Neural progenitor cell (in vitro differentiated cells): ENCODE measurements around the gene PTPRT. TPM values are rescaled to one million over a fixed set of nuclear protein-coding genes. Genes with fewer than 3 reads are reported as not detected.

Experiments used
- DNase-seq: peaks from one replicate; pipeline ENCODE4 v3.0.0-alpha.2; 2016; ENCODE audit warnings: low spot score
- H2AFZ ChIP-seq: fragments of 200-600 bp; sonication (generic); replicated peaks from 2 replicates; pipeline ENCODE4 v1.6.1; 2016; ENCODE audit warnings: antibody characterized with exemption
- H3F3A ChIP-seq: fragments of 200-600 bp; sonication (generic); 2 replicates; pipeline ENCODE4 v1.6.1; 2016; ENCODE audit warnings: antibody characterized with exemption, low read depth
- H3K27ac ChIP-seq: fragments of 200-600 bp; sonication (generic); 2 replicates; pipeline ENCODE4 v1.5.1; 2016; ENCODE audit warnings: mild to moderate bottlenecking
- H3K27me3 ChIP-seq: fragments of 200-600 bp; sonication (generic); 2 replicates; pipeline ENCODE4 v1.6.1; 2016; ENCODE audit warnings: mild to moderate bottlenecking, moderate library complexity
- H3K36me3 ChIP-seq: fragments of 200-600 bp; sonication (generic); 2 replicates; pipeline ENCODE4 v1.5.1; 2016
- H3K4me1 ChIP-seq: fragments of 200-600 bp; sonication (generic); 2 replicates; pipeline ENCODE4 v1.6.1; 2016; ENCODE audit warnings: mixed run types
- H3K4me2 ChIP-seq: fragments of 200-600 bp; sonication (generic); 2 replicates; pipeline ENCODE4 v1.6.1; 2016
- H3K4me3 ChIP-seq: fragments of 200-600 bp; sonication (generic); 2 replicates; pipeline ENCODE4 v1.5.1; 2016
- H3K79me2 ChIP-seq: fragments of 200-600 bp; sonication (generic); 2 replicates; pipeline ENCODE4 v1.6.1; 2016; ENCODE audit warnings: low read depth
- H3K9ac ChIP-seq: fragments of 200-600 bp; sonication (generic); 2 replicates; pipeline ENCODE4 v1.6.1; 2016
- H3K9me3 ChIP-seq: fragments of 200-600 bp; sonication (generic); 2 replicates; pipeline ENCODE4 v1.5.1; 2016; ENCODE audit warnings: low read depth
- H4K20me1 ChIP-seq: fragments of 200-600 bp; sonication (generic); 2 replicates; pipeline ENCODE4 v1.6.1; 2016; ENCODE audit warnings: low read depth
- H3K27ac Mint-ChIP-seq: 3 replicates; pipeline ENCODE4 v1.8.0; 2021; ENCODE audit warnings: mixed read lengths
- H3K27me3 Mint-ChIP-seq: 2 replicates; pipeline ENCODE4 v1.8.0; 2022; ENCODE audit warnings: low read depth, mild to moderate bottlenecking, inconsistent platforms, moderate library complexity, mixed read lengths; ENCODE audit not compliant: insufficient read depth
- H3K36me3 Mint-ChIP-seq: 3 replicates; pipeline ENCODE4 v1.8.0; 2021; ENCODE audit warnings: mixed read lengths
- H3K4me1 Mint-ChIP-seq: 3 replicates; pipeline ENCODE4 v1.8.0; 2021; ENCODE audit warnings: mixed read lengths
- H3K4me3 Mint-ChIP-seq: 3 replicates; pipeline ENCODE4 v1.8.0; 2021; ENCODE audit warnings: mild to moderate bottlenecking, moderate library complexity, mixed read lengths
- H3K9me3 Mint-ChIP-seq: 3 replicates; pipeline ENCODE4 v1.8.0; 2020; ENCODE audit warnings: mixed read lengths
- CTCF ChIP-seq: fragments of 200-600 bp; sonication (generic); IDR thresholded peaks from 2 replicates; pipeline ENCODE4 v1.5.1; 2017; ENCODE audit warnings: antibody characterized with exemption, mild to moderate bottlenecking
- EZH2 ChIP-seq: fragments of 200-600 bp; sonication (generic); IDR thresholded peaks from 2 replicates; pipeline ENCODE4 v1.6.1; 2017; ENCODE audit warnings: antibody characterized with exemption, mild to moderate bottlenecking, moderate library complexity
- EZH2phosphoT487 ChIP-seq: fragments of 200-600 bp; sonication (generic); IDR thresholded peaks from 2 replicates; pipeline ENCODE4 v1.6.1; 2017; ENCODE audit warnings: antibody characterized with exemption
- total RNA-seq: library from RNA; depleted of rRNA; stranded (reverse); fragments of >200 nt; gene quantifications from 2 replicates; pipeline ENCODE4 v1.2.3, GENCODE V29; 2015; ENCODE audit warnings: low replicate concordance

The PTPRT gene
- total RNA-seq, 1 donor from 2014 or later, result 1.1 TPM

- Mint-ChIP-seq H3K9me3 (no peaks in the 10 kb centered on the region), H3K36me3 (no peaks in the 10 kb centered on the region), H3K4me1 (no peaks in the 10 kb centered on the region), H3K27ac (no peak overlapping the region), H3K27me3 (peaks cover 5% of the 10 kb centered on the region), H3K4me3 (no peak overlapping the region)
- Histone ChIP-seq H3K4me3 (no peak overlapping the region), H3K9me3 (no peaks in the 10 kb centered on the region), H2AFZ (no peak overlapping the region), H3F3A (no peaks in the 10 kb centered on the region), H3K27ac (no peak overlapping the region), H3K4me2 (no peak overlapping the region), H3K27me3 (no peaks in the 10 kb centered on the region), H3K4me1 (no peaks in the 10 kb centered on the region), H3K36me3 (no peaks in the 10 kb centered on the region), H4K20me1 (no peaks in the 10 kb centered on the region), H3K9ac (no peak overlapping the region), H3K79me2 (no peaks in the 10 kb centered on the region)
- no peak for DNase-seq
- no peak for TF ChIP-seq EZH2
- no peak for TF ChIP-seq CTCF
- no peak for TF ChIP-seq EZH2phosphoT487
Observed at GRCh38 chr20:42788707-42789106, 401.0 kb downstream of the PTPRT start.

DNA sequence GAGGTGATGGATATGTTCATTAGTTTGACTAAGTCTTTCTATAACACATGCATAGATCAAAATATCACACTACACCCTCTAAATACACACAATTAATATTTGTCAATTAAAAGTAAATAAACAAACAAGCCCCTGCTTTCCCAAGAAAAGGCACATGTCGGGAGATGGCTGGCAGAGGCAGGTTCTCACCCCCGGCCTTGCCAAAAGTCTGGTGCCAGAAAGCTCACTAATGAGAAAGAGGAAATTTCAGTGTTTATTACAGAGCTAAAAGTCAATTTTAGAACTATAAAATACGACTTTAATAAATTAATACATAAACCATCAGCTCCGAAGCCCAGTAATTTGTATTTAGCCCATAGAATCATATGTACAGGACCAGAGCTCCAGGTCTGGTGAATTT is 404.7 kb downstream of the PTPRT start:
- no peaks in the 10 kb centered on the region for H3K36me3 ChIP-seq
- Mint-ChIP-seq H3K4me3 (no peak overlapping the region), H3K36me3 (no peaks in the 10 kb centered on the region), H3K4me1 (no peaks in the 10 kb centered on the region), H3K27me3 (no peaks in the 10 kb centered on the region), H3K9me3 (no peaks in the 10 kb centered on the region), H3K27ac (no peak overlapping the region)
- no peak overlapping the region for H3K4me2 ChIP-seq
- H3K4me1 ChIP-seq, result no peaks in the 10 kb centered on the region
- no peak overlapping the region for H2AFZ ChIP-seq
- TF ChIP-seq EZH2 (no peak), CTCF (no peak), EZH2phosphoT487 (no peak)
- H3K79me2 ChIP-seq, result no peaks in the 10 kb centered on the region
- DNase-seq, result no peak
- H3K4me3 ChIP-seq, result no peak overlapping the region
- no peaks in the 10 kb centered on the region for H3K9me3 ChIP-seq
- H4K20me1 ChIP-seq, result no peaks in the 10 kb centered on the region
- H3K27me3 ChIP-seq, result no peaks in the 10 kb centered on the region
- no peak overlapping the region for H3K27ac ChIP-seq
- H3F3A ChIP-seq, result no peaks in the 10 kb centered on the region
- no peak overlapping the region for H3K9ac ChIP-seq

GRCh38 chr20:42779216-42779615 is 410.5 kb downstream of the PTPRT start:
- Mint-ChIP-seq H3K4me1 (no peaks in the 10 kb centered on the region), H3K27ac (no peak overlapping the region), H3K36me3 (no peaks in the 10 kb centered on the region), H3K27me3 (peaks cover 9% of the 10 kb centered on the region), H3K9me3 (no peaks in the 10 kb centered on the region), H3K4me3 (no peak overlapping the region)
- H3K9ac ChIP-seq, result no peak overlapping the region
- no peaks in the 10 kb centered on the region for H4K20me1 ChIP-seq
- no peak for DNase-seq
- H3K4me3 ChIP-seq, result no peak overlapping the region
- no peaks in the 10 kb centered on the region for H3K36me3 ChIP-seq
- no peaks in the 10 kb centered on the region for H3F3A ChIP-seq
- no peaks in the 10 kb centered on the region for H3K79me2 ChIP-seq
- no peak overlapping the region for H2AFZ ChIP-seq
- no peaks in the 10 kb centered on the region for H3K9me3 ChIP-seq
- H3K4me1 ChIP-seq, result no peaks in the 10 kb centered on the region
- no peaks in the 10 kb centered on the region for H3K27me3 ChIP-seq
- TF ChIP-seq EZH2, result no peak
- TF ChIP-seq EZH2phosphoT487, result no peak
- TF ChIP-seq CTCF, result no peak
- no peak overlapping the region for H3K27ac ChIP-seq
- no peak overlapping the region for H3K4me2 ChIP-seq

DNA sequence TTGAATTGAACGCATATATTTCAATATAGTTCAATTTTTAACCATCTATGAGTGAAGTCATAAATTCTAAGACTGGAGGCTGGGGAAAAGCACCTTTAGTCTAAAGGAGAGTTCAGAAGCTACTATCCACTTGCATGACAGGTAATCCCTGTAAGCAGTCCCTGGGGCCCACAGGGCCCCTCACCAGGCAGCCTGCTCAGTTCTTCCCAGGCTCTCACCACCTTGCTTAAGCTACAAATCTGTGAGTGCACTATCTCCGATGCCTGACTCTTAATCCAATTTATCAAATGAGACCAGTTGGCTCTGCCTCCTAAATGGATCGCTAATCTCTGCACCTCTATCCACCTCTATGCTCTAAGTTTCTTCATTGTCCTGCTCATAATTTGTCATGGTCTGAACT is 413.8 kb downstream of the PTPRT start:
- Histone ChIP-seq H3K79me2 (no peaks in the 10 kb centered on the region), H2AFZ (no peak overlapping the region), H3K4me3 (no peak overlapping the region), H3K4me2 (no peak overlapping the region), H3F3A (no peaks in the 10 kb centered on the region), H3K36me3 (no peaks in the 10 kb centered on the region), H3K27ac (no peak overlapping the region), H3K4me1 (no peaks in the 10 kb centered on the region), H3K9me3 (no peaks in the 10 kb centered on the region), H3K9ac (no peak overlapping the region), H3K27me3 (no peaks in the 10 kb centered on the region), H4K20me1 (no peaks in the 10 kb centered on the region)
- peaks cover 10% of the 10 kb centered on the region for H3K27me3 Mint-ChIP-seq
- peaks cover 5% of the 10 kb centered on the region for H3K9me3 Mint-ChIP-seq
- no peak overlapping the region for H3K4me3 Mint-ChIP-seq
- no peaks in the 10 kb centered on the region for H3K4me1 Mint-ChIP-seq
- no peaks in the 10 kb centered on the region for H3K36me3 Mint-ChIP-seq
- DNase-seq, result no peak
- no peak overlapping the region for H3K27ac Mint-ChIP-seq
- no peak for TF ChIP-seq CTCF
- TF ChIP-seq EZH2, result no peak
- TF ChIP-seq EZH2phosphoT487, result no peak
